A549 treated with CORT108297 at 1 μM for 4 hours (cell line): ENCODE results near the gene ZBTB5. TPM values are rescaled to one million over a fixed set of nuclear protein-coding genes. Genes with fewer than 3 reads are reported as not detected.

Experiments
- total RNA-seq: library from RNA; stranded (reverse); fragments of 200-300 nt; extraction: Qiagen RNA extraction; gene quantifications from 5 replicates; pipeline ENCODE4 v1.2.3, GENCODE V29; 2022

ZBTB5 gene
- total RNA-seq: 6.9 to 9.0 TPM (median 8.4 TPM) in 5 replicates

GRCh38 chr9:37465249-37466036, at the start of gene ZBTB5:
Gene ZBTB5, minus strand, starts transcription at chr9:37465450. Its CDS starts 22,899 bp downstream, at chr9:37442551.

GRCh38 chr9:37485389-37486255, 20.4 kb upstream of the ZBTB5 start, which contains the start of gene POLR1E:
Gene POLR1E, plus strand, starts transcription at chr9:37485948. Its CDS starts 100 bp downstream, at chr9:37486048.

GRCh38 chr9:37422289-37423104, 42.8 kb downstream of the ZBTB5 start, which contains the start of gene GRHPR:
Gene GRHPR, plus strand, starts transcription at chr9:37422696. Its CDS starts 55 bp downstream, at chr9:37422751.

Other genes starting within 250 kb of the ZBTB5 start
- gene GRHPR, start 42.8 kb downstream of the ZBTB5 start, total RNA-seq: 140 to 176 TPM (median 172 TPM) in 5 replicates
- 37.2 to 41.3 TPM (median 38.8 TPM) in 5 replicates for gene POLR1E, start 20.5 kb upstream of the ZBTB5 start, total RNA-seq
- 5.7 to 8.3 TPM (median 6.9 TPM) in 5 replicates for gene FBXO10, start 110.9 kb upstream of the ZBTB5 start, total RNA-seq
- 296 to 357 TPM (median 336 TPM) in 5 replicates for gene TOMM5, start 127.1 kb upstream of the ZBTB5 start, total RNA-seq
- 0.03 to 0.05 TPM (median 0.04 TPM) in 4 of 5 replicates, not detected in the other for gene FRMPD1, start 185.5 kb upstream of the ZBTB5 start, total RNA-seq